ENCODE data around the gene TRPM3. TPM values are rescaled to one million over a fixed set of nuclear protein-coding genes. Genes with fewer than 3 reads are reported as not detected.

TRPM3 gene
- total and polyA plus RNA-seq, 2 of the 13 experiments (the other 11 are each of a cell fraction or from before 2014, with no cell fraction given) = not detected

GRCh38 chr9:70852711-70853240, 268.6 kb downstream of the TRPM3 start (continued):
- TF ChIP-seq ZNF556 (CRISPR knock-in tag; IDR thresholded peaks at IDR 0.05; ENCODE audit: borderline replicate concordance) (no peak), ZNF788 (CRISPR knock-in tag; IDR thresholded peaks at IDR 0.05; ENCODE audit: borderline replicate concordance) (no peak), ZSCAN25 (CRISPR knock-in tag; IDR thresholded peaks at IDR 0.05) (no peak), JUNB (CRISPR knock-in tag; IDR thresholded peaks at IDR 0.05; ENCODE audit: borderline replicate concordance) (no peak)

- FAIRE-seq = no peak
- no peak for ATAC-seq
- 0% methylated on average over 2 of the region's 2 CpGs for WGBS (ENCODE audit: low lambda C conversion rate)
- TF ChIP-seq ATF4 (CRISPR knock-in tag; IDR thresholded peaks at IDR 0.05) = no peak
- TF ChIP-seq KDM5B (CRISPR knock-in tag; IDR thresholded peaks at IDR 0.05; ENCODE audit: borderline replicate concordance) = no peak
- TF ChIP-seq ZSCAN29 (CRISPR knock-in tag; conservative IDR thresholded peaks at IDR 0.05) = no peak
- TF ChIP-seq FOXJ3 (CRISPR knock-in tag; IDR thresholded peaks at IDR 0.05; ENCODE audit: borderline replicate concordance) = no peak
- TF ChIP-seq ZNF446 (CRISPR knock-in tag; IDR thresholded peaks at IDR 0.05) = no peak
- no peak for TF ChIP-seq MIXL1 (CRISPR knock-in tag; IDR thresholded peaks at IDR 0.05)
- TF ChIP-seq LBX2 (CRISPR knock-in tag; IDR thresholded peaks at IDR 0.05; ENCODE audit: borderline replicate concordance) = no peak
- TF ChIP-seq IKZF4 (CRISPR knock-in tag; IDR thresholded peaks at IDR 0.05; ENCODE audit: borderline replicate concordance, low read depth, not compliant biosample characterization) = no peak
- TF ChIP-seq ZXDC (CRISPR knock-in tag; IDR thresholded peaks at IDR 0.05) = no peak
- TF ChIP-seq ZSCAN5A (CRISPR knock-in tag; IDR thresholded peaks at IDR 0.05; ENCODE audit: borderline replicate concordance) = no peak
Measured at GRCh38 chr9:70840266-70840665, 281.2 kb downstream of the TRPM3 start.

More at GRCh38 chr9:70840266-70840665, 281.2 kb downstream of the TRPM3 start:
- Histone ChIP-seq H3K9ac (ENCODE audit: insufficient read depth, low read depth, low read length) (no peak overlapping the region), H3K4me2 (ENCODE audit: low read depth, low read length) (no peak overlapping the region), H3K36me3 (replicated peaks in 1 of 2; ENCODE audit: control insufficient read depth in 1 of 2, insufficient read depth in 2 of 2, low read length in 2 of 2) (no peaks in the 10 kb centered on the region), H3K27me3 (ENCODE audit: control insufficient read depth in 1 of 2, insufficient read depth in 2 of 2, low read length in 2 of 2) (no peaks in the 10 kb centered on the region), H3K4me3 (replicated peaks in 1 of 3; ENCODE audit: insufficient read depth in 1 of 3, low read depth in 2 of 3, low read length in 3 of 3) (no peak overlapping the region), H3K4me1 (ENCODE audit: insufficient read depth, low read length) (no peaks in the 10 kb centered on the region), H3K9me3 (ENCODE audit: low read length) (no peaks in the 10 kb centered on the region), H2AFZ (ENCODE audit: low read length) (no peak overlapping the region), H3K27ac (ENCODE audit: extremely low read length, insufficient read depth, low read length) (no peak overlapping the region), H4K20me1 (ENCODE audit: insufficient read depth, low read length) (no peaks in the 10 kb centered on the region), H3K79me2 (ENCODE audit: insufficient read depth, low read length) (no peaks in the 10 kb centered on the region)
- BruUV-seq (replicated peaks) = no TSS peak
- DNase-seq (ENCODE audit: low spot score) = no peak
- intact Hi-C loops (cut with micrococcal nuclease; ENCODE audit: unreplicated experiment) = no loop called here
- ChIA-PET CTCF (ENCODE audit: low intra/inter-chr PET ratio, low total read pairs) (no interaction called here), POLR2A (no interaction called here)
- in situ Hi-C loops (cut with HindIII; ENCODE audit: extremely low pct_ligation_motif_present, low pct_unique_long_range_greater_than_20kb) = no loop called here

Measured in HepG2 (cell line).